Endothelial cell (in vitro differentiated cells): ENCODE measurements around the gene GNB5. TPM values are rescaled to one million over a fixed set of nuclear protein-coding genes. Genes with fewer than 3 reads are reported as not detected.

Experiments
- DNase-seq: peaks from one replicate; pipeline ENCODE4 v3.0.0; 2021; ENCODE audit warnings: low spot score
- H3K27ac Mint-ChIP-seq: one replicate; pipeline ENCODE4 v1.8.0; 2021; ENCODE audit warnings: mixed read lengths, inconsistent platforms; ENCODE audit not compliant: unreplicated experiment
- H3K27me3 Mint-ChIP-seq: one replicate; pipeline ENCODE4 v1.8.0; 2021; ENCODE audit warnings: mild to moderate bottlenecking, moderate library complexity, mixed read lengths, inconsistent platforms; ENCODE audit not compliant: unreplicated experiment
- H3K36me3 Mint-ChIP-seq: one replicate; pipeline ENCODE4 v1.8.0; 2021; ENCODE audit warnings: mild to moderate bottlenecking, low read depth, mixed read lengths, inconsistent platforms; ENCODE audit not compliant: unreplicated experiment
- H3K4me1 Mint-ChIP-seq: one replicate; pipeline ENCODE4 v1.8.0; 2021; ENCODE audit warnings: mild to moderate bottlenecking, mixed read lengths, inconsistent platforms; ENCODE audit not compliant: unreplicated experiment
- H3K4me3 Mint-ChIP-seq: one replicate; pipeline ENCODE4 v1.8.0; 2021; ENCODE audit warnings: mild to moderate bottlenecking, mixed read lengths, inconsistent platforms; ENCODE audit not compliant: unreplicated experiment
- H3K9me3 Mint-ChIP-seq: one replicate; pipeline ENCODE4 v1.8.0; 2021; ENCODE audit warnings: mixed read lengths, inconsistent platforms; ENCODE audit not compliant: unreplicated experiment
- total RNA-seq: library from RNA; stranded (reverse); fragmentation: NEBNext Ultra II Directional; extraction: Animal tissue kit (Norgen Biotek cat#: 25700); gene quantifications from one replicate; pipeline ENCODE4 v1.2.1, GENCODE V29; 2021; ENCODE audit not compliant: unreplicated experiment
- TF ChIP-seq, protein P1 (sequence below): fragments of 200-600 bp; sonication (generic); IDR thresholded peaks from one replicate; pipeline ENCODE4 v1.5.0; 2021; ENCODE audit warnings: antibody characterized with exemption; ENCODE audit not compliant: unreplicated experiment

GNB5 gene
- total RNA-seq, 1 donor from 2014 or later: 11.7 TPM

DNA sequence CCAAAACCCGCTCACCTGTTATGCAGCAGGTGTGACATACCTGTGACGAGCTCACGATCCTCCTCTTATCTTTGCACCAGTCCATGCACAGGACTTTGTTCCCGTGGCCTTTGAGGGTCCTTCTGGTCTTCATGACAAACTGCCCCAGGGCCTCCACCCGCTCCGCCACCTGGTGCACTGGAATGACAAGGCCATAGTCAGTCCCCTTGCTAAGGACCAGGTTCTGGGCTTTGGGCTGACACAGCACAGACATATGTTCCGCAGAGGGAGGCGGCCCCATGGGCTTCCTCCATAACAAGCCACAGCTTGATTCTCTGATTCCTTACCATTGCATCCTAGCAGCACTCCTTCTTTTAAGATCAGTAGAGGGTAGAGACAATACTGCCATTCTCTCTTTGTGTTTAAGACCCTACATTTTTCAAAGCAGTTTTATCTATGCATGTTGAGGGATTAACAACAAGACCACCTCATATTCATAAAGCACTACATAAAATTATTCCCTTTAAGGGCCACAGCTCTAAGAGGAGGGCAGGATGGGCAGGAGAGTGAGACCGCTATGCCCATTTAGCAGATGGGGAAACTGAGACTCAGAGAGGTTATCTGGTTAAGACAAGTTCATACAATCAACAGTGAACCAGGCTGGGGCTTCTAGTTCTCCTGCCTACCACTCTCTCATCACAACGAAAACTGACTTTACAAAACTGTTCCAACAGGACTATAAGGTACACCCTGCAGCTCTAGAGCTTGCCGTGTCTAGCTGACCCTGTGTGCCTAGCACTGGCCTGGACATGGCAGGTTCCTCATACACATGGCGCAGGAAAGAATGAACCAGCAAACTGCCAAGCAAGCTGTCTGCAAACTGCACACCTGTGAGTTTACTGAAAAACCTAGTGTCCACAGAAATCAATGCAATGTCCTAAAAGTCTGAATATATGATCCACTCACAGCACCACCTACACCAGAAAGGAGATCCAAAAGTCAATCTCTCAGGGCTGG, 37.0 kb downstream of the GNB5 start:
- Mint-ChIP-seq H3K27ac (no peak overlapping the region), H3K9me3 (no peaks in the 10 kb centered on the region), H3K27me3 (no peaks in the 10 kb centered on the region), H3K4me1 (peaks cover 4% of the 10 kb centered on the region), H3K36me3 (no peaks in the 10 kb centered on the region), H3K4me3 (no peak overlapping the region)
- TF ChIP-seq, protein P1, sequence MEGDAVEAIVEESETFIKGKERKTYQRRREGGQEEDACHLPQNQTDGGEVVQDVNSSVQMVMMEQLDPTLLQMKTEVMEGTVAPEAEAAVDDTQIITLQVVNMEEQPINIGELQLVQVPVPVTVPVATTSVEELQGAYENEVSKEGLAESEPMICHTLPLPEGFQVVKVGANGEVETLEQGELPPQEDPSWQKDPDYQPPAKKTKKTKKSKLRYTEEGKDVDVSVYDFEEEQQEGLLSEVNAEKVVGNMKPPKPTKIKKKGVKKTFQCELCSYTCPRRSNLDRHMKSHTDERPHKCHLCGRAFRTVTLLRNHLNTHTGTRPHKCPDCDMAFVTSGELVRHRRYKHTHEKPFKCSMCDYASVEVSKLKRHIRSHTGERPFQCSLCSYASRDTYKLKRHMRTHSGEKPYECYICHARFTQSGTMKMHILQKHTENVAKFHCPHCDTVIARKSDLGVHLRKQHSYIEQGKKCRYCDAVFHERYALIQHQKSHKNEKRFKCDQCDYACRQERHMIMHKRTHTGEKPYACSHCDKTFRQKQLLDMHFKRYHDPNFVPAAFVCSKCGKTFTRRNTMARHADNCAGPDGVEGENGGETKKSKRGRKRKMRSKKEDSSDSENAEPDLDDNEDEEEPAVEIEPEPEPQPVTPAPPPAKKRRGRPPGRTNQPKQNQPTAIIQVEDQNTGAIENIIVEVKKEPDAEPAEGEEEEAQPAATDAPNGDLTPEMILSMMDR: no peak
- no peak for DNase-seq

DNA sequence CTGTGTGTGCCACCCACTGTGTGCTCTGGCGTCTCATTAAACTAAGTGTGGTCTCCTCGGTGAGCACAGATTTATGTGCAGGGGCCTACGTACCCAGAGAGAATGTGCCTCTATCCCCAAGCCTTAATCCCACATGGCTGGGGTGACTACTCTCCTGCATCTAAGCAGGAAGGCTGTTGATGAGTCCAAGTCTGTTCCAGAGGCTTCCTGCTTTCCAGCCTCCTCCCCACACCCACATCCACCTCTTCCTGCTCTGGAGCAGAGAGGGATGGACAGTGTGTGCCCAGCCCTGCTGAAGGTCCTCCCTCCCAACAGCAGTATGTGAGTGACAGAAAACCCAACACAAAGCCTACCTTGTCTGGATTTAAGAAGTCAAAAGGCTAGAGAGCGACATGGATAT, 39.8 kb downstream of the GNB5 start:
- Mint-ChIP-seq H3K4me3 (no peak overlapping the region), H3K27me3 (no peaks in the 10 kb centered on the region), H3K36me3 (no peaks in the 10 kb centered on the region), H3K9me3 (no peaks in the 10 kb centered on the region), H3K27ac (no peak overlapping the region), H3K4me1 (peaks cover 4% of the 10 kb centered on the region)
- DNase-seq: no peak
- TF ChIP-seq, protein P1: no peak

DNA sequence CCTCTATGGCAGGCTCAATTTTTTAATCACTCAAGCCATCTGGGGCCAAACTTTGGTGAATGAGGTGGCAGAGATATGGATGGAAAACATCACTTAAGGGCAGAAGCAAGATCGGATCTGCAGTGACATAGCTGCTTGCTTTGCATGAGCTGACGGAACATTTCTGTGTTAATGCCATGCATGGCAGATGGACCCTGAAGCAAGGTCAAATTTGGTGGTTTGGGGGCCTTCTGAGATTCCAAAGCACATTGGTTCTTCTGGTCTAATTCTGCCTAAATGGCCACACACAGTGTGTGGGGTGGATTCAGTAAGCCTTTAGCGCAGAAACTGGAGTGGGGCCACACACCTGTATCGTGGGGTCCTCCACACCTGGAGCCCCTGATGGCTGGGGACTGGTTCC, 40.3 kb downstream of the GNB5 start:
- Mint-ChIP-seq H3K4me3 (no peak overlapping the region), H3K27me3 (no peaks in the 10 kb centered on the region), H3K36me3 (no peaks in the 10 kb centered on the region)

DNA sequence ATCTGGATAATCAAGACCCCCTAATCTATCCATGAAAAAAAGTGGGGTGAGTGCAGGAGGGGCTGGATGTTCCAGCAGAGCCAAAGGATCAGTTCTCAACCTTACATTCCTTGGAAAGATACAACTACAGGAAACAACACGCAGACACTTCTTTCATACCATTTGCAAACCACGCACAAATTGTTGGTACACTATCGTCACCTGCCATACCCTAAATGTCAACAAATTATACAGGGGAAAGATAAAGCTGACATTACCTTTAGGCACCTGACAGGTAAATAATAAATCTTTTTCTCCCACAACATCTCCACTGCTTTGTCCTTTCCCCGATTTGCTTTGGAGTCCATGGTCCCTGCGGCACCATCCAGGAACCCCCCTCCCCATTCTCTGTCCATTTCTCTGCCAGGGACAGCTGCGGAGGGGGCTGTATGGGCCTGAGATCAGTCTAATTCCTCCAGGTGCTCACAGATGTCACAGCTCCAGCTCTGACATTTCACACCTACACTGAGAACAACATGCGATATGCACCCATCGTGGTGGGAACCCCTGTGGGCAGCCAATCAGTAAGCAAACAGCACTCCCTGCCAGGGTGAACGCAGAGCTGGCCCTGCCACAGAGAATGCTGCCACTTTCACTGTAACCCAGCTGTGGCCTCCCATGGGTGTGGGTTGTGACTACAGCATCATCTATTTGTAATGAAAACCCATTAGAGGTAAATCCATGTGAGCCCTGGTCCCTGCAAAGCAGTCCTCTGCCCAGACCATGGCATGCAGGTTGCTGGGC, 41.0 kb downstream of the GNB5 start:
- no peak for DNase-seq
- H3K4me3 Mint-ChIP-seq: no peak overlapping the region
- H3K9me3 Mint-ChIP-seq: no peaks in the 10 kb centered on the region
- peaks cover 4% of the 10 kb centered on the region for H3K4me1 Mint-ChIP-seq
- TF ChIP-seq, protein P1: no peak
- no peaks in the 10 kb centered on the region for H3K36me3 Mint-ChIP-seq
- no peak overlapping the region for H3K27ac Mint-ChIP-seq
- no peaks in the 10 kb centered on the region for H3K27me3 Mint-ChIP-seq

More for the DNA sequence above, 40.3 kb downstream of the GNB5 start:
- TF ChIP-seq, protein P1: no peak
- Mint-ChIP-seq H3K9me3 (no peaks in the 10 kb centered on the region), H3K4me1 (peaks cover 4% of the 10 kb centered on the region), H3K27ac (no peak overlapping the region)
- DNase-seq: no peak
